ENCODE data around the gene MEN1. TPM values are rescaled to one million over a fixed set of nuclear protein-coding genes. Genes with fewer than 3 reads are reported as not detected.

The MEN1 gene
- total and polyA plus RNA-seq, 9 of the 15 experiments (the other 6 are each of a cell fraction or from before 2014, with no cell fraction given) = 3.4 to 57.2 (median 19.3) TPM

DNA sequence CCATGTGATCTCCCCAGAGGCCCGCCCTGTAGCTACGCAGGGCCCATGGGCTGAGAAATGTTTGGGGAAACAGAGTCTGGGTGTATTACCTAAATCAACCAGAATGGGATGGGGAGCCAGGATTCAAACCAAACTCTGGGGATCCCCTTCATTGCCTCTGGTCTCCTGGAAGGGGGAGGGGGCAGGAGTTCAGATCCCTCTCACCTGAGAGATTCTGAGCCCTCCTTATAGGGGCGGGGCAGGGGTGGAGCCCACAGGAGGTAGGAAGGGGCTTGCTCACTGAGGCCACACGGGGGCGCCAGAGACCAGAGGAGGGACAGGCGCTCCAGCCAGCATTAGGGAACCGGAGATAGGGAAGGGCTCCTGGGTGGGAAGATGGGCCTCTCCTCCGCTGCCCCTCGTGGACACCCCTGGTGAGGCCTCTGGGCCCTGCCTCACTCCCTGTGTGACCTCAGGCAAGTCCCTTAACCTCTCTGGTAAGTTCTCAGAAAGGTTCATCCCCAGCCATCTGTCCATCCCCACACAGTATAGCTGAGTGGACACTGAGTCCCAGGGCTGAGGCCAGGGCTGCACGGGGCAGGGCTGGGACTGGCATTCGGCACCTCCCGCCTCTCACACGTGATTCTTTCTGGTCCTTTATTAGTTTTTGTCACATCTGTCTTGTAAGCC lies 36.8 kb upstream of the MEN1 start (continued):
- TF ChIP-seq REST (IDR thresholded peaks at IDR 0.05; ENCODE audit: borderline replicate concordance) = peak; percentile 93
- TF ChIP-seq REST (CRISPR knock-in tag; IDR thresholded peaks at IDR 0.05; ENCODE audit: low read depth) = 0 out of 2 replicates have a peak, but pooled peaks have one; percentile 36
- 0 out of 2 replicates have a peak, but pooled peaks have one; percentile 51 for TF ChIP-seq MECOM (CRISPR knock-in tag; IDR thresholded peaks at IDR 0.05)
- TF ChIP-seq L3MBTL2 (IDR thresholded peaks at IDR 0.05) = peak; percentile 57; the same call in 1 of the 2 replicates
- peak; percentile 54; the same call in 1 of the 2 replicates for TF ChIP-seq ATF7 (IDR thresholded peaks at IDR 0.05)
- TF ChIP-seq ZNF764 (CRISPR knock-in tag; IDR thresholded peaks at IDR 0.05; ENCODE audit: low read depth) = no peak
- TF ChIP-seq, protein P1, sequence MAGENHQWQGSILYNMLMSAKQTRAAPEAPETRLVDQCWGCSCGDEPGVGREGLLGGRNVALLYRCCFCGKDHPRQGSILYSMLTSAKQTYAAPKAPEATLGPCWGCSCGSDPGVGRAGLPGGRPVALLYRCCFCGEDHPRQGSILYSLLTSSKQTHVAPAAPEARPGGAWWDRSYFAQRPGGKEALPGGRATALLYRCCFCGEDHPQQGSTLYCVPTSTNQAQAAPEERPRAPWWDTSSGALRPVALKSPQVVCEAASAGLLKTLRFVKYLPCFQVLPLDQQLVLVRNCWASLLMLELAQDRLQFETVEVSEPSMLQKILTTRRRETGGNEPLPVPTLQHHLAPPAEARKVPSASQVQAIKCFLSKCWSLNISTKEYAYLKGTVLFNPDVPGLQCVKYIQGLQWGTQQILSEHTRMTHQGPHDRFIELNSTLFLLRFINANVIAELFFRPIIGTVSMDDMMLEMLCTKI (IDR thresholded peaks at IDR 0.05; ENCODE audit: partially characterized antibody) = no peak
- TF ChIP-seq, protein P2, sequence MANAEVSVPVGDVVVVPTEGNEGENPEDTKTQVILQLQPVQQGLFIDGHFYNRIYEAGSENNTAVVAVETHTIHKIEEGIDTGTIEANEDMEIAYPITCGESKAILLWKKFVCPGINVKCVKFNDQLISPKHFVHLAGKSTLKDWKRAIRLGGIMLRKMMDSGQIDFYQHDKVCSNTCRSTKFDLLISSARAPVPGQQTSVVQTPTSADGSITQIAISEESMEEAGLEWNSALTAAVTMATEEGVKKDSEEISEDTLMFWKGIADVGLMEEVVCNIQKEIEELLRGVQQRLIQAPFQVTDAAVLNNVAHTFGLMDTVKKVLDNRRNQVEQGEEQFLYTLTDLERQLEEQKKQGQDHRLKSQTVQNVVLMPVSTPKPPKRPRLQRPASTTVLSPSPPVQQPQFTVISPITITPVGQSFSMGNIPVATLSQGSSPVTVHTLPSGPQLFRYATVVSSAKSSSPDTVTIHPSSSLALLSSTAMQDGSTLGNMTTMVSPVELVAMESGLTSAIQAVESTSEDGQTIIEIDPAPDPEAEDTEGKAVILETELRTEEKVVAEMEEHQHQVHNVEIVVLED (CRISPR knock-in tag; IDR thresholded peaks at IDR 0.05) = peak; percentile 16; the same call in 1 of the 2 replicates
- TF ChIP-seq TBP (optimal IDR thresholded peaks at IDR 0.05; ENCODE audit: low read depth, low read length) = no peak
- TF ChIP-seq CTBP1 (IDR thresholded peaks at IDR 0.05; ENCODE audit: borderline replicate concordance) = peak; percentile 85
- TF ChIP-seq GABPB2 (CRISPR knock-in tag; conservative IDR thresholded peaks at IDR 0.05) = no peak
- no peak for TF ChIP-seq TAF7 (tag; IDR thresholded peaks at IDR 0.05)
- TF ChIP-seq ADNP (tag; IDR thresholded peaks at IDR 0.05) = no peak
- no peak for TF ChIP-seq PHB (CRISPR knock-in tag; IDR thresholded peaks at IDR 0.05)
- peak; percentile 95 for TF ChIP-seq ZFP36 (IDR thresholded peaks at IDR 0.05; ENCODE audit: low read depth, low read length, partially characterized antibody)
- no peak for TF ChIP-seq SMARCB1 (IDR thresholded peaks at IDR 0.05; ENCODE audit: insufficient read length, low read depth)
- no peak; the same call in 1 of the 2 replicates for TF ChIP-seq NBN (IDR thresholded peaks at IDR 0.05; ENCODE audit: low read depth)
- TF ChIP-seq ZNF785 (CRISPR knock-in tag; IDR thresholded peaks at IDR 0.05) = no peak
